ENCODE measurements around the gene CLUH. TPM values are rescaled to one million over a fixed set of nuclear protein-coding genes. Genes with fewer than 3 reads are reported as not detected.

CLUH gene
- total RNA-seq, 1 donor from 2014 or later = 40.2 TPM

- Mint-ChIP-seq H3K4me1 (ENCODE audit: low read depth) (no peaks in the 10 kb centered on the region), H3K4me3 (ENCODE audit: low read depth) (peak overlapping the region; percentile 46), H3K36me3 (ENCODE audit: insufficient read depth) (no peaks in the 10 kb centered on the region), H3K27ac (no peak overlapping the region), H3K27me3 (peaks cover 43% of the 10 kb centered on the region), H3K9me3 (ENCODE audit: low read depth) (no peaks in the 10 kb centered on the region)
- no peak for DNase-seq (ENCODE audit: low spot score, unreplicated experiment)
- TF ChIP-seq CTCF (IDR thresholded peaks at IDR 0.05; ENCODE audit: unreplicated experiment) = no peak
These were observed 12.6 kb upstream of the CLUH start for GRCh38 chr17:2723997-2724783.

GRCh38 chr17:2723505-2723996, 12.0 kb upstream of the CLUH start:
- DNase-seq (ENCODE audit: low spot score, unreplicated experiment) = no peak
- Mint-ChIP-seq H3K9me3 (ENCODE audit: low read depth) (no peaks in the 10 kb centered on the region), H3K27ac (no peak overlapping the region), H3K4me3 (ENCODE audit: low read depth) (no peak overlapping the region), H3K27me3 (peaks cover 43% of the 10 kb centered on the region), H3K4me1 (ENCODE audit: low read depth) (no peaks in the 10 kb centered on the region), H3K36me3 (ENCODE audit: insufficient read depth) (no peaks in the 10 kb centered on the region)
- TF ChIP-seq CTCF (IDR thresholded peaks at IDR 0.05; ENCODE audit: unreplicated experiment) = no peak

- Mint-ChIP-seq H3K4me1 (ENCODE audit: low read depth) (peaks cover 2% of the 10 kb centered on the region), H3K9me3 (ENCODE audit: low read depth) (no peaks in the 10 kb centered on the region), H3K36me3 (ENCODE audit: insufficient read depth) (no peaks in the 10 kb centered on the region), H3K27ac (no peak overlapping the region), H3K4me3 (ENCODE audit: low read depth) (no peak overlapping the region), H3K27me3 (peaks cover 43% of the 10 kb centered on the region)
- TF ChIP-seq CTCF (IDR thresholded peaks at IDR 0.05; ENCODE audit: unreplicated experiment) = no peak
- DNase-seq (ENCODE audit: low spot score, unreplicated experiment) = no peak
These were observed 11.0 kb upstream of the CLUH start for GRCh38 chr17:2722611-2723010.

GRCh38 chr17:2721603-2722002, 10.0 kb upstream of the CLUH start:
- Mint-ChIP-seq H3K4me3 (ENCODE audit: low read depth) (no peak overlapping the region), H3K4me1 (ENCODE audit: low read depth) (peaks cover 5% of the 10 kb centered on the region), H3K27me3 (peaks cover 36% of the 10 kb centered on the region), H3K36me3 (ENCODE audit: insufficient read depth) (no peaks in the 10 kb centered on the region), H3K27ac (no peak overlapping the region), H3K9me3 (ENCODE audit: low read depth) (no peaks in the 10 kb centered on the region)
- TF ChIP-seq CTCF (IDR thresholded peaks at IDR 0.05; ENCODE audit: unreplicated experiment) = no peak
- DNase-seq (ENCODE audit: low spot score, unreplicated experiment) = no peak

GRCh38 chr17:2719861-2720260, 8.3 kb upstream of the CLUH start:
- H3K27me3 Mint-ChIP-seq = peaks cover 29% of the 10 kb centered on the region
- H3K27ac Mint-ChIP-seq = no peak overlapping the region
- H3K36me3 Mint-ChIP-seq (ENCODE audit: insufficient read depth) = no peaks in the 10 kb centered on the region
- peaks cover 5% of the 10 kb centered on the region for H3K4me1 Mint-ChIP-seq (ENCODE audit: low read depth)
- no peak for DNase-seq (ENCODE audit: low spot score, unreplicated experiment)
- TF ChIP-seq CTCF (IDR thresholded peaks at IDR 0.05; ENCODE audit: unreplicated experiment) = no peak
- no peak overlapping the region for H3K4me3 Mint-ChIP-seq (ENCODE audit: low read depth)
- H3K9me3 Mint-ChIP-seq (ENCODE audit: low read depth) = no peaks in the 10 kb centered on the region

Measured in progenitor cell of endocrine pancreas (in vitro differentiated cells).